Activated naive CD4-positive, alpha-beta T cell treated with anti-CD3 and anti-CD28 coated beads, Interleukin-2, amount 50 U/mL, for 72 hours (primary cell): ENCODE data around the gene PRSS27. TPM values are rescaled to one million over a fixed set of nuclear protein-coding genes. Genes with fewer than 3 reads are reported as not detected.

Source experiments
- ATAC-seq, 2 donors: fragments of 150-1000 bp; cut with Tn5 transposase; 2 replicates each; pipeline ENCODE4 v1.10.0; 2021; ENCODE audit warnings: mild to moderate bottlenecking in 2 of 2, moderate library complexity in 2 of 2
- DNase-seq, 2 donors: peaks; one replicate each; pipeline ENCODE4 v3.0.0; 2021 to 2022; ENCODE audit warnings: low spot score in 2 of 2
- H3K27ac Mint-ChIP-seq, 2 donors: one replicate each; pipeline ENCODE4 v1.8.0; 2022; ENCODE audit warnings: mild to moderate bottlenecking in 2 of 2, mixed read lengths in 2 of 2
- H3K36me3 Mint-ChIP-seq, 2 donors: one replicate each; pipeline ENCODE4 v1.8.0; 2022; ENCODE audit warnings: mixed read lengths in 2 of 2
- H3K9me3 Mint-ChIP-seq, 2 donors: one replicate each; pipeline ENCODE4 v1.8.0; 2022; ENCODE audit warnings: mixed read lengths in 2 of 2
- total RNA-seq, 2 donors: library from RNA; stranded (reverse); gene quantifications; one replicate each; pipeline ENCODE4 v1.2.3, GENCODE V29; 2022

PRSS27 gene
- total RNA-seq, 2 donors from 2014 or later, result 1.3 to 3.2 TPM

DNA sequence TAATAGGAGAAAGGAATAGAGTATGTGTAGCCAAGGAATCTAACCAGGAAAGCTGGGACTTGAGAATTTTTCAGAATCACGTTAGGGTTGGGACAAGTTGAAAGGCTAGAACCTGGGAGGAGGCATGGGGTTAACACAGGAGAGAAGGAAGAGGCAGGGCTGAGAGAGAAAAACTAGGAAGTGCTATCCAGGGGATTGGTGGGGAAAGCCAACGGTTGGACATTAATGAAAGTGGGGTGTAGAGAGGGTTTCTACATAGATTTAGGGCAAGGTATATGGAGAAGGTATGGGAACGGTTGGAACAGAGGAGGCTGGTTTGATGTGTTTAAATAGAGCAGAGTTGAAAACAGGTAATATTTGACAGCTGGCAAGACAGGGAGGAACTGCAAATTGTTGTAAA is 35.1 kb upstream of the PRSS27 start:
- Mint-ChIP-seq H3K27ac (peak overlapping the region; percentile 30 to 92), H3K9me3 (no peaks in the 10 kb centered on the region), H3K36me3 (peaks cover 66 to 70% of the 10 kb centered on the region in 2 donors)
- DNase-seq (no peak), ATAC-seq (no peak)

- Mint-ChIP-seq H3K9me3 (no peaks in the 10 kb centered on the region), H3K36me3 (peaks cover 54 to 64% of the 10 kb centered on the region in 2 donors), H3K27ac (peak overlapping the region; percentile 85 to 92)
- ATAC-seq (no peak), DNase-seq (no peak)
Measured at GRCh38 chr16:2753733-2754020, 33.7 kb upstream of the PRSS27 start.

- peak overlapping the region; percentile 85 to 92 for H3K27ac Mint-ChIP-seq
- no peak for DNase-seq
- no peaks in the 10 kb centered on the region for H3K9me3 Mint-ChIP-seq
- peak; percentile 46 to 55 for ATAC-seq
- peaks cover 51 to 58% of the 10 kb centered on the region in 2 donors for H3K36me3 Mint-ChIP-seq
Measured at GRCh38 chr16:2752850-2753732, 33.1 kb upstream of the PRSS27 start.

GRCh38 chr16:2752035-2752849 is 32.2 kb upstream of the PRSS27 start, which contains the start of gene SRRM2:
TSS of gene SRRM2 (plus strand) at chr16:2752638. CDS start at chr16:2756365, 3,727 bp downstream.
- peak; percentile 90 to 98 for DNase-seq
- H3K36me3 Mint-ChIP-seq, result peaks cover 44 to 50% of the 10 kb centered on the region in 2 donors
- peak within 1 kb of the TSS; percentile 92 for H3K27ac Mint-ChIP-seq

GRCh38 chr16:2751577-2752034 is 31.6 kb upstream of the PRSS27 start:
- ATAC-seq (peak; percentile 40), DNase-seq (no peak)
- Mint-ChIP-seq H3K9me3 (no peaks in the 10 kb centered on the region), H3K36me3 (peaks cover 39 to 44% of the 10 kb centered on the region in 2 donors), H3K27ac (peak overlapping the region; percentile 92)

More at GRCh38 chr16:2752035-2752849, 32.2 kb upstream of the PRSS27 start, which contains the start of gene SRRM2:
- ATAC-seq, result peak; percentile 90 to 94
- H3K9me3 Mint-ChIP-seq, result no peaks in the 10 kb centered on the region

DNA sequence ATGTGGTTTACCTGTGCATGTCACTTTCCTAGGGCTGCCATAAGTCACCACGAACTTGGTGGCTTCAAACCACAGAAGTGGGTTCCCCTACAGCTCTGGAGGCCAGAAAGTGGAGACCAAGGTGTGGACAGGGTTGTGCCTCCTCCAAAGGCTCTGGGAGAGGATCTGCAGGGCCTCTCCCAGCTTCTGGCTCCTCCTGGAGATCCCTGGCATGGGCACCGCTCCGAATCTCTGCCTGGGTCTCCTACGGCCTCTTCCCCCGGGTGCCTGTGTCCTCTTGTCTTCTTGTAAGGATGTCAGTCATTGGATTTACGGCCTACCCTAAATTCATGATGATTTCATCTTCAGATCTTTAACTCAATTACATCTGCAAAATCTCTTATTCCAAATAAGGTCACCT is 29.9 kb upstream of the PRSS27 start:
- H3K27ac Mint-ChIP-seq, result peak overlapping the region in 1 of 2 donors; percentile 92
- no peak for ATAC-seq
- DNase-seq, result no peak
- H3K36me3 Mint-ChIP-seq, result peaks cover 26 to 33% of the 10 kb centered on the region in 2 donors
- no peaks in the 10 kb centered on the region for H3K9me3 Mint-ChIP-seq

DNA sequence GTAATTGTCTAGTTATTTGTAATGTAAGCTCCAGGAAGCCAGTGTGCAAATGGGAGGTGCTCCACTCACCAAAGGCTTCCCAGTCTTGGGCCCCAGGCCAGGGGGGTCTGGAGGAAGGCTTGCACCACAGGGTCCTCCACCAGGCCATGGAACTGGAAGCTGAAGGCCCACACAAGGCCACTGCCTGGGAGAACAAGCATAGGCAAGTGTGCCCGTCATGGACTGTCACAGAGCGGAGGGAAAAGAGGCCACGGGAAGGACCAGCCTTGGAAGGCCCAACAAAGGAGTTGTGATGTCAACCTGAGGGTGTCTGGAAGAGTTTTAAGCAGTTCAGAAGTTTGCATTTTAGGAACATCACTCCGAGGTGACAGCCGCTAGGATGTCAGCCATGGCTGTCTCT is 29.5 kb upstream of the PRSS27 start:
- DNase-seq, result no peak
- Mint-ChIP-seq H3K36me3 (peaks cover 21 to 29% of the 10 kb centered on the region in 2 donors), H3K9me3 (no peaks in the 10 kb centered on the region)

GRCh38 chr16:2748757-2749455 is 28.9 kb upstream of the PRSS27 start:
- no peak for DNase-seq
- Mint-ChIP-seq H3K27ac (peak overlapping the region in 1 of 2 donors; percentile 65), H3K36me3 (peaks cover 16 to 23% of the 10 kb centered on the region in 2 donors), H3K9me3 (no peaks in the 10 kb centered on the region)
- no peak for ATAC-seq

More for the DNA sequence above, 29.5 kb upstream of the PRSS27 start:
- H3K27ac Mint-ChIP-seq, result peak overlapping the region in 1 of 2 donors; percentile 65
- ATAC-seq, result no peak

DNA sequence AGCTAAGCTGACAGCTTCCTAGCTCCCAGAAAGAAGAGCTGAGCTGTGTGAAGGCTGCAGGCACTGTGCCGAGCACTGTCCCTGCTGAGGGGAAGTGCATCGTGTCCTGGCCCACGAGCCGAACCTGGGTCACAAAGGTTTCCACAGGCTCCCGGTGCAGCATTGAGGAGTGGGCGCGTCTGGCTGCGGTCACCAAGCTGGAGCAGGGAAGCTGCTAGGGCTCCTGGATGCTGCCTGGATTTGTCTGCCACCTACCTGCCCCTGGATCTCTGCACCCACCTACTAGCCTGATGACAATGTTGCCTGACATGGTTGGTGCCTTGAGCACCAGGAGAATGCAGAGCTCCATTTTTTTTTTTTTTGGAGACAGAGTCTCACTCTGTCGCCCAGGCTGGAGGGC is 25.9 kb upstream of the PRSS27 start:
- Mint-ChIP-seq H3K9me3 (no peaks in the 10 kb centered on the region), H3K36me3 (peaks cover under 1 to 15% of the 10 kb centered on the region in 2 donors), H3K27ac (no peak overlapping the region)
- no peak for DNase-seq
- no peak for ATAC-seq

- peaks cover 0 to 11% of the 10 kb centered on the region in 2 donors for H3K36me3 Mint-ChIP-seq
- H3K27ac Mint-ChIP-seq, result no peak overlapping the region
- DNase-seq, result no peak
- no peak for ATAC-seq
- H3K9me3 Mint-ChIP-seq, result no peaks in the 10 kb centered on the region
Measured at GRCh38 chr16:2745116-2745890, 25.3 kb upstream of the PRSS27 start.

GRCh38 chr16:2744711-2745110 is 24.7 kb upstream of the PRSS27 start:
- ATAC-seq (no peak), DNase-seq (no peak)
- Mint-ChIP-seq H3K27ac (no peak overlapping the region), H3K36me3 (peaks cover 0 to 5% of the 10 kb centered on the region in 2 donors), H3K9me3 (no peaks in the 10 kb centered on the region)

DNA sequence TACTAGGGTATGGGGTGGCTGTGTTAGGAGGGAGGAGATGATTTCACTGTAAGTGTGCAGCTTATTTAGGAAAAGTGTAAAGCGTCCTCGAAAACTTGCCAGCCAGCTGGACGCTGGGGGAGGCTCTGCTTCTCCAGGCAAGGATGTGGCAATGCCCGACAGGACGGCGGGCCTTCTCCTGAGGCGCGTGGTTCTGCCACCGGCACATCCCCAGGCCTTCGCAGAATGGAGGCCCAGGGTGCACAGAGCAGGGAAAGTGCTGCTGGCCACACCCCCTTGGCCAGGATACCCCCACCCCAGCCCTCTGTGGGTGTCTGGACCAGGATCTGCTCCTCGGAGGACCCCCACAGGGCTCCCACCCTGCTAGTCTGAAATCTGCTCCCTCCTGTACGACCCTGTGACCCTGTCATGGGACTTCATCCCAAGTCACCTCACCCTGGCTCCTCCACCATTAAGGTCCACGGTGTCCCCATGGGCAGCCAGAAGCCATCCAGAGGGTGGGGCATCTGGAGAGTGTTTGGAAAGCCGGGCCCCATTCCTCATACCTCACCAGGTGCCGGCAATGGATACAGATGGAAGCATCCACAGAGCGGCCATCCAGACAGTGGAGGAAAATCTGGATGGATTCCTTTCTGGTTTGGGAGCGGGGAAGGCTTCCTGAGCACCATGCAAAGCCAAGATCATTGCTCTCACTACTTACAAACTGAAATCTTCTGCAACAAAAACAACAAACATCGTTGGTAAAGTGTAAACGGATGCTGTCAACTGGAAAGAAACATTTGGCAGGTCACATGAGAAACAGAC is 23.2 kb upstream of the PRSS27 start:
- no peak for DNase-seq
- no peak for ATAC-seq
- Mint-ChIP-seq H3K27ac (no peak overlapping the region), H3K9me3 (no peaks in the 10 kb centered on the region), H3K36me3 (no peaks in the 10 kb centered on the region)

DNA sequence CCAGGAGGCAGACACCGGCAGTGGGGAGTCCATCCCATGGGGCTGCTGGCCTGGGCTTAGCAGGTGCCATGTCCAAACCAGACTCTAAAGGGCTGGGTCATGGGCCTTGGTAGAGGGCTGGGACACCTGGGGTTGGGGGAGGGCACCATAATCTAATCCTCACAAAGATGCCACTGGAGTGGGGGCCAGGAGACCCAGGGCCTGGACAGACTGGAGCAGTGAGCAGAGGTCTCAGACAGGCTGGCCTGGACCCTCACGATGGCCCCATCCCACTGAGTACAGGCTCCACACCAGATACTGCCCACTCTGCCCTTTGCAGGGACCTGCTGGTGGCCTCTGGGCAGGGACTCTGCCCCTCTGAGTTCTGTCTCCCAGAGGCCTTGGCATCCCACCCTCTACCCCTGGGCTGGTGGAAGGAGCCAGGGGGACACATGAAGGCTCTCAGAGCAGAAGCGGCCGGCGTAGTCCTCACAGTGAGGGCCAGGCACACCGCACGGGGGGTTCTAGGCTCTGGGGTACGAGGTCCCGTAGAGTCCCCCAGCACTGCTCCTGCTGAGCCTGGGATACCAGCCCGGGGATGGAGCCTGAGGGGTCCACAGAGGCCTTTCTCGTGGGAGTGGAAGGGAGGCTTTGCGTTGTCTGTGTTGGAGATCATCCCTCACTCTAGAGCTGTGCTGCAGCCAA is 22.4 kb upstream of the PRSS27 start:
- Mint-ChIP-seq H3K9me3 (no peaks in the 10 kb centered on the region), H3K36me3 (no peaks in the 10 kb centered on the region), H3K27ac (no peak overlapping the region)
- no peak for DNase-seq
- ATAC-seq, result no peak

- ATAC-seq, result no peak
- DNase-seq, result no peak
- Mint-ChIP-seq H3K27ac (peak overlapping the region in 1 of 2 donors; percentile 77), H3K36me3 (no peaks in the 10 kb centered on the region), H3K9me3 (no peaks in the 10 kb centered on the region)
Measured at GRCh38 chr16:2741168-2741567, 21.1 kb upstream of the PRSS27 start.

DNA sequence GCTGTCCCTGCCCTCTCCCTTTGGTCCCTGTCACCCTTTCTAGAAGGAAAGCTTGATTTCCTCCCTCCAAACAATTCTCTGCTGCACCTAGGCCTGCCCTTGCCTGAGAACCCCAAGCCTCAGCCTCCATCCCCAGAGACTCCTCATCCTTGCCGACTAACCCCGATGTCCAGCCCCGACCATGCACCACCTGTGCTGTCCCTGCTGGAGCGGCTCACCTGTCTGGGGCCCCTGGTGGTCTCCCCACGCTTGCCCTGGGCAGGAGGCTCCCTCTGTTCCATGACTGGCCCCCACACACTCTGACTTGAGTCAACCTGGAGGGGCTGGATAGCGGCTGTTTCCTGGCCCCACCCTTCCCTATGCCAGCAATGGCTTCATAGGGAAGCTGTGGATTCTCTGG is 20.5 kb upstream of the PRSS27 start:
- H3K36me3 Mint-ChIP-seq, result no peaks in the 10 kb centered on the region
- DNase-seq (no peak), ATAC-seq (no peak)
- no peaks in the 10 kb centered on the region for H3K9me3 Mint-ChIP-seq
- peak overlapping the region; percentile 39 to 77 for H3K27ac Mint-ChIP-seq
